ENCODE measurements around the gene ZNF283.

ZNF283 gene

GRCh38 chr19:43826787-43827754 is at the start of gene ZNF283:
Gene ZNF283 (plus strand): TSS chr19:43827321. CDS start chr19:43833505, 6,184 bp downstream.
- peak; percentile 73 for DNase-seq (ENCODE audit: low read depth)

GRCh38 chr19:43778651-43779050 is 48.5 kb upstream of the ZNF283 start:
- DNase-seq (ENCODE audit: low read depth) = no peak

- no peak for DNase-seq (ENCODE audit: low read depth)
Observed at GRCh38 chr19:43779147-43779819, 47.8 kb upstream of the ZNF283 start.

GRCh38 chr19:43779820-43780219 is 47.3 kb upstream of the ZNF283 start:
- no peak for DNase-seq (ENCODE audit: low read depth)

- DNase-seq (ENCODE audit: low read depth) = no peak
Observed at GRCh38 chr19:43780706-43781525, 46.2 kb upstream of the ZNF283 start, which contains the start of gene KCNN4. Gene KCNN4 (minus strand): TSS chr19:43780973. CDS start chr19:43780861, 112 bp downstream.

- DNase-seq (ENCODE audit: low read depth) = no peak
Observed at GRCh38 chr19:43781630-43782310, 45.4 kb upstream of the ZNF283 start.

GRCh38 chr19:43782311-43782660 is 44.8 kb upstream of the ZNF283 start:
- DNase-seq (ENCODE audit: low read depth) = no peak

GRCh38 chr19:43782689-43783231 is 44.4 kb upstream of the ZNF283 start:
- no peak for DNase-seq (ENCODE audit: low read depth)

- no peak for DNase-seq (ENCODE audit: low read depth)
Observed at GRCh38 chr19:43783636-43784035, 43.5 kb upstream of the ZNF283 start.

GRCh38 chr19:43784241-43784980 is 42.7 kb upstream of the ZNF283 start:
- peak; percentile 68 for DNase-seq (ENCODE audit: low read depth)

- no peak for DNase-seq (ENCODE audit: low read depth)
Observed at GRCh38 chr19:43784981-43785808, 41.9 kb upstream of the ZNF283 start.

- no peak for DNase-seq (ENCODE audit: low read depth)
Observed at GRCh38 chr19:43786665-43787064, 40.5 kb upstream of the ZNF283 start.

- no peak for DNase-seq (ENCODE audit: low read depth)
Observed at GRCh38 chr19:43789029-43789428, 38.1 kb upstream of the ZNF283 start.

- DNase-seq (ENCODE audit: low read depth) = no peak
Observed at GRCh38 chr19:43790587-43790986, 36.5 kb upstream of the ZNF283 start.

- no peak for DNase-seq (ENCODE audit: low read depth)
Observed at GRCh38 chr19:43797118-43797517, 30.0 kb upstream of the ZNF283 start.

GRCh38 chr19:43797556-43797955 is 29.6 kb upstream of the ZNF283 start:
- no peak for DNase-seq (ENCODE audit: low read depth)

- no peak for DNase-seq (ENCODE audit: low read depth)
Observed at GRCh38 chr19:43798026-43798545, 29.0 kb upstream of the ZNF283 start.

- no peak for DNase-seq (ENCODE audit: low read depth)
Observed at GRCh38 chr19:43798546-43799409, 28.3 kb upstream of the ZNF283 start.
